Measurements from ENCODE around the gene SNX17. TPM values are rescaled to one million over a fixed set of nuclear protein-coding genes. Genes with fewer than 3 reads are reported as not detected.
A peak's percentile ranks its signal among the peaks of the same experiment; 100 is the strongest.

SNX17 gene
- total and polyA plus RNA-seq, 2 of the 13 experiments (the other 11 are each of a cell fraction or from before 2014, with no cell fraction given): 75.0 to 109 TPM

DNA sequence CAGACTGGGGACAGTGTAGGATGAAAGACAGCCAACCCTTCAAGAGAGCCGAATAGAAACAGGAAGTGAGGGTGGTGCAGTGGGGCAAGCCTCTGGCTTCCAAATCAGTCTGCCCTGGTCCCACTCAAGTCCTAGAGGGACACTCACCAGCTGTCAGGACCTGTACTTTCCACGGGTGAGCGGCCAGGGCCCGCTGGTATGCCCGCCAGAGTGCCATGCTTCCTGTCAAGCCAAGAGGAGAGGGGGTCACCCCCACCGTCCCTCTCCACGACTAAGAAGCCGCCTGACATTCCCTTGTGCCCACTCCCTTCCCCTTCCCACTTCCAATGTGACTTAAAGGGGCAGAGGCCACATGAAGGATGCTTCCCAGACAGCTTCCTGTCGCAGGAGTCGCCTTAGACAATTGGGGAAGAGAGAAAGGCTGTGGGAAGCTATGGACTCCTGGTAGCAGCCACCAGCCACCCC lies 48.1 kb upstream of the SNX17 start (continued):
- TF ChIP-seq ZNF407 (CRISPR knock-in tag; IDR thresholded peaks at IDR 0.05; ENCODE audit: not compliant biosample characterization): no peak
- no peak for TF ChIP-seq ZNF878 (CRISPR knock-in tag; IDR thresholded peaks at IDR 0.05)
- no peak for TF ChIP-seq CBX2 (IDR thresholded peaks at IDR 0.05; ENCODE audit: low read depth, low read length)
- no peak for TF ChIP-seq CBX2 (CRISPR knock-in tag; IDR thresholded peaks at IDR 0.05; ENCODE audit: low read depth)
- TF ChIP-seq ATF5 (CRISPR knock-in tag; IDR thresholded peaks at IDR 0.05; ENCODE audit: low read depth): no peak
- 0 out of 2 replicates have a peak, but pooled peaks have one; percentile 6 for TF ChIP-seq MTA1 (CRISPR knock-in tag; IDR thresholded peaks at IDR 0.05; ENCODE audit: borderline replicate concordance)
- TF ChIP-seq ZNF30 (CRISPR knock-in tag; IDR thresholded peaks at IDR 0.05): no peak
- no peak for TF ChIP-seq ZBTB39 (CRISPR knock-in tag; IDR thresholded peaks at IDR 0.05)
- 0 out of 2 replicates have a peak, but pooled peaks have one; percentile 9 for TF ChIP-seq ZSCAN25 (CRISPR knock-in tag; IDR thresholded peaks at IDR 0.05)
- TF ChIP-seq, protein P1, sequence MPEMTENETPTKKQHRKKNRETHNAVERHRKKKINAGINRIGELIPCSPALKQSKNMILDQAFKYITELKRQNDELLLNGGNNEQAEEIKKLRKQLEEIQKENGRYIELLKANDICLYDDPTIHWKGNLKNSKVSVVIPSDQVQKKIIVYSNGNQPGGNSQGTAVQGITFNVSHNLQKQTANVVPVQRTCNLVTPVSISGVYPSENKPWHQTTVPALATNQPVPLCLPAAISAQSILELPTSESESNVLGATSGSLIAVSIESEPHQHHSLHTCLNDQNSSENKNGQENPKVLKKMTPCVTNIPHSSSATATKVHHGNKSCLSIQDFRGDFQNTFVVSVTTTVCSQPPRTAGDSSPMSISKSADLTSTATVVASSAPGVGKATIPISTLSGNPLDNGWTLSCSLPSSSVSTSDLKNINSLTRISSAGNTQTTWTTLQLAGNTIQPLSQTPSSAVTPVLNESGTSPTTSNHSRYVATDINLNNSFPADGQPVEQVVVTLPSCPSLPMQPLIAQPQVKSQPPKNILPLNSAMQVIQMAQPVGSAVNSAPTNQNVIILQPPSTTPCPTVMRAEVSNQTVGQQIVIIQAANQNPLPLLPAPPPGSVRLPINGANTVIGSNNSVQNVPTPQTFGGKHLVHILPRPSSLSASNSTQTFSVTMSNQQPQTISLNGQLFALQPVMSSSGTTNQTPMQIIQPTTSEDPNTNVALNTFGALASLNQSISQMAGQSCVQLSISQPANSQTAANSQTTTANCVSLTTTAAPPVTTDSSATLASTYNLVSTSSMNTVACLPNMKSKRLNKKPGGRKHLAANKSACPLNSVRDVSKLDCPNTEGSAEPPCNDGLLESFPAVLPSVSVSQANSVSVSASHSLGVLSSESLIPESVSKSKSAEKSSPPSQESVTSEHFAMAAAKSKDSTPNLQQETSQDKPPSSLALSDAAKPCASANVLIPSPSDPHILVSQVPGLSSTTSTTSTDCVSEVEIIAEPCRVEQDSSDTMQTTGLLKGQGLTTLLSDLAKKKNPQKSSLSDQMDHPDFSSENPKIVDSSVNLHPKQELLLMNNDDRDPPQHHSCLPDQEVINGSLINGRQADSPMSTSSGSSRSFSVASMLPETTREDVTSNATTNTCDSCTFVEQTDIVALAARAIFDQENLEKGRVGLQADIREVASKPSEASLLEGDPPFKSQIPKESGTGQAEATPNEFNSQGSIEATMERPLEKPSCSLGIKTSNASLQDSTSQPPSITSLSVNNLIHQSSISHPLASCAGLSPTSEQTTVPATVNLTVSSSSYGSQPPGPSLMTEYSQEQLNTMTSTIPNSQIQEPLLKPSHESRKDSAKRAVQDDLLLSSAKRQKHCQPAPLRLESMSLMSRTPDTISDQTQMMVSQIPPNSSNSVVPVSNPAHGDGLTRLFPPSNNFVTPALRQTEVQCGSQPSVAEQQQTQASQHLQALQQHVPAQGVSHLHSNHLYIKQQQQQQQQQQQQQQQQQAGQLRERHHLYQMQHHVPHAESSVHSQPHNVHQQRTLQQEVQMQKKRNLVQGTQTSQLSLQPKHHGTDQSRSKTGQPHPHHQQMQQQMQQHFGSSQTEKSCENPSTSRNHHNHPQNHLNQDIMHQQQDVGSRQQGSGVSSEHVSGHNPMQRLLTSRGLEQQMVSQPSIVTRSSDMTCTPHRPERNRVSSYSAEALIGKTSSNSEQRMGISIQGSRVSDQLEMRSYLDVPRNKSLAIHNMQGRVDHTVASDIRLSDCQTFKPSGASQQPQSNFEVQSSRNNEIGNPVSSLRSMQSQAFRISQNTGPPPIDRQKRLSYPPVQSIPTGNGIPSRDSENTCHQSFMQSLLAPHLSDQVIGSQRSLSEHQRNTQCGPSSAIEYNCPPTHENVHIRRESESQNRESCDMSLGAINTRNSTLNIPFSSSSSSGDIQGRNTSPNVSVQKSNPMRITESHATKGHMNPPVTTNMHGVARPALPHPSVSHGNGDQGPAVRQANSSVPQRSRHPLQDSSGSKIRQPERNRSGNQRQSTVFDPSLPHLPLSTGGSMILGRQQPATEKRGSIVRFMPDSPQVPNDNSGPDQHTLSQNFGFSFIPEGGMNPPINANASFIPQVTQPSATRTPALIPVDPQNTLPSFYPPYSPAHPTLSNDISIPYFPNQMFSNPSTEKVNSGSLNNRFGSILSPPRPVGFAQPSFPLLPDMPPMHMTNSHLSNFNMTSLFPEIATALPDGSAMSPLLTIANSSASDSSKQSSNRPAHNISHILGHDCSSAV (CRISPR knock-in tag; IDR thresholded peaks at IDR 0.05; ENCODE audit: borderline replicate concordance): no peak

Measured in HepG2 (cell line).